ENCODE data around the gene FREM3.
"Not testable (repeated sequence)": the region's sequence is repeated elsewhere in the genome, so short reads cannot be mapped to it uniquely, and the experiment has no call there.

FREM3 gene

DNA sequence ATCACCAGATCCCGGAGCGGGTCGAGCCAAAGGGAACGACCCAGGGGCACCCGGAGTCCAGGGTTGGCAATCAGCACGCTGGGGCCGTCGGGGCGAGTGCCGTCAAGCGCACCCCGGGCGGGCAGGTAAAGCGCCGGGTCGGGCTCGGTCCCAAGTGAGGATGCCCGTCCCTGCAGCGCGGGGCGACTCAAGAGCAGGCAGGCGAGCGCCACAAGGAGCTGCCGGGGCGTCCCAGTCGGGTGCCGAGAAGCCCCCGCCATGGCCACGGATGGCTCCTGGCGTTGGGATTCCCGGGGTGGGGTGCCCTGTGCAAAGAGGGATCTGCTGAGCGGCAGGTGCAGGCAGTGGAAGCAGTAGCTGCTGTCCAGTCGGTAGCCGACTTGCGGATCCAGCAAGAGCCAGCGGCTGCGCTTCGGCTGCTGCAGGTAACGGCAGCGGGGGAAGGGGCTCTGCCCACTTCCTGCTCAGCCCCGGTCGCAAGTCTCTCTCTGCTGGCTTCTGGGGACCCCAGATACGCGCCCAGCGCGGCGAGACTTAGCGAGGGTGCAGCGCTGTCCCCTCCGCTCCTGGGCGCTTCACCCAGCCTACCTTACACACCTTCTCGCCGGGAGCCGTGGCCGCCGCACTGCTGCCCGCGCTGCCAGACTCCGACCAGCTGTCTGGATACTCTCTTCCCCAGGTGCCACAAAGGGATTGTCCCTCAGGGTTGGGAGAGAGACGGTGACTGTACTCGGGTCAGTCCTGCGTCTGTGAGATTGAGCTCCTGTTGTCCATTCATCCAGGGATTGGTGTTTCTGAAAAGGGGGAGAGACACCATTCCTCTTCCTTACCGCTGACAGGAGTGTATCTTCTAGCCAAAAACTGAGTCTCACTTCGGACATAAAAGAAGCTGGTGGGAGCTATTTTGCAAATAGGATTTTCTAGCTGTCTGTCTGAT lies at the start of gene FREM3:
Gene FREM3, minus strand, starts transcription at position 260 of the 937 bp plus-strand sequence. Its CDS starts 0 bp downstream, at position 260.
- DNase-seq, result no peak

DNA sequence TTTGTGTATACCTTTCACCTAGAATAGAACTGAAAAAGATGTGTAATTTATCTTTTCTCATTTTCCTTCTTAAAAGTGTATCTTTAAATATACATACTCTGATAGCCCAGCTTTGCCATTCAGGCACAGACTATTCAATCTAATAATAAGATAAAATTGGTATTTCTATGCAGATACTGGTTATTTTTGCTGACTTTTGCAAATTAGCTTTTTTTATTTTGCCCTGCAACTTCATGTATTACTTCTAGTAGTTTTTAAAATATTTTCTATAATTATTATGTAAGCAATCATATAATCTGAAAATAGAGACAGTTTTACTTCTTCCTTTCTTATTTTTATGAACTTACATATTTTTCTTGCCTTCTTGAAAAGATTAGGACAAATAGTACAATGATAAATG lies 45.4 kb upstream of the FREM3 start:
- no peak for DNase-seq

DNA sequence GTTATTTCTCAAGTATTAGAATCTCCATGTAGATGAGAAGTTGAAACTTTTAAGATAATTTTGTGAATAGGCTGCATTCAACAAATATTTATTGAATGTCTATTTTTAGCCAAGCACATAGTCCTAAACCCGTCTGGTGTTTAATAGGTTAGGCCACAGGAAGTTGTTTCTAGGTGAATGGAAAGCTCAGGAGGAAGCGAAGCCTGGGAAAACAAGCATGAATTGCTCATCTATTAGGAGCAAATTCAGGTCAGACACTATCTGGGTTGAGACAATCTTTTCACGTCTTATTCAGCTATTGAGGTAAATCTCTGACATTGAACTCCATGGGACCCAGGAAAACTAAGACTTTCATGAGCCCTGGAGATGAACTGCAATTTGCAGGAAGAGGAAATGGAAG lies 43.1 kb upstream of the FREM3 start:
- DNase-seq, result no peak

DNA sequence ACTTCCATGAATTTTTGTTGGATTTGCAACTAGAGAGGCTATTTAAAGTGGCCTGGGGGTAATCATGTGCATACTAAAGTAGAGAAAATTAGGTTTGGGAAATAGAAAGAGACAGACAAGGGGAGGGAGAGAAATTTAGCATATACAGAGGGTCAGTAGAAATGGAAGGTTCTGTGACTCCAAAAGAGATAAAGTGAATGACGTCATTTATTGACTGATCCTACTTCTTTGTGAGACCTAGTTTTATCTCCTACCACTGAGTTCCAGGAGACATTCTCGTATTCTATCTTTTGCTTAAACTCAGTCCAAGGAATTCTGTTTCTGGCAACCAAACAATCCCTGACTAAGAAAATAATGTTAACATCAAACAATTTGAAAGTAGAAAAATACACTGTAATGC lies 42.4 kb upstream of the FREM3 start:
- no peak for DNase-seq

DNA sequence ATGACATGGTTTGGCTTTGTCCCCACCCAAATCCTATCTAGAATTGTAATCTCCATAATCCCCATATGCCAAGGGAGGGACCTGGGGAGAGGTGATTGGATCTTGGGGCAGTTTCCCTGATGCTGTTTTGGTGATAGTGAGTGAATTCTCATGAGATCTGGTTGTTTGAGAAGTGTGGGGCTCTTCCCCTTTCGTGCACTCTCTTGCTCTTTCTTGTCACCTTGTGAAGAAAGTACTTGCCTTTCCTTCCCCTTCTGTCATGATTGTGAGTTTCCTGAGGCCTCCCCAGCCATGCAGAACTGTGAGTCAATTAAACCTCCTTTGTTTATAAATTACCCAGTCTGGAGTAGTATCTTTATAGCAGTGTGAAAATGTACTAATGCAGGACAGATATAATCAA lies 36.4 kb upstream of the FREM3 start:
- DNase-seq, result no peak

DNA sequence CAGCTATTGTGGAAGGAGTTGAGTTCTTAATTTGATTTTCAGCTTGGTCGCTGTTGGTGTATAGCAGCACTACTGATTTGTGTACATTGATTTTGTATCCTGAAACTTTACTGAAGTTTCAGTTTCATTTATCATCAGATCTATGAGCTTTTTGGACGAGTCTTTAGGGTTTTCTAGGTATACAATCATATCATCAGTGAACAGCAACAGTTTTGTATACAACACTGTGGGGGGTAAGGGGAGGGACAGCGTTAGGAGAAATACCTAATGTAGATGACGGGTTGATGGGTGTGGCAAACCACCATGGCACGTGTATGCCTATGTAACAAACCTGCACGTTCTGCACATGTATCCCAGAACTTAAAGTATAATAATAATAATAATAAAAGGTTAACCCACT lies 35.6 kb upstream of the FREM3 start:
- DNase-seq, result not testable (repeated sequence)

DNA sequence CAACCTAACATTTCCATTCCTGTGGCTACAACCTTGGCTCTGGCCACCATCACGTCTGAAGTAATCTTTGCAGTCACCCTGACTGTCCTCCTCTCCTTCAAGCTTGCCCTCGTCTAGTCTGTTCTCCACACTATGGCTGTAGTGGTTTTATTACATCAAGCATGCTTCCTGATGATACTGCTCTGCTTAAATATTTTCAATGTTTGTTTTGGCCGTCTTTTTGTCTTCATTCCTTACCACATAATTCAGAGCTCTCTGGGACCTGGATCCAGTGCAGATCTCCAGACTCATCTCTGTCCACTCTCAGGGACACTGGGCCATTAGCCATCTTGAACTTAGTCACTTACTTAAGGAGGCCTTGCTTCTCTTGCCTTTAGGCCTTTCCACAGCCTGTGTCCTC lies 27.7 kb upstream of the FREM3 start:
- DNase-seq, result no peak

DNA sequence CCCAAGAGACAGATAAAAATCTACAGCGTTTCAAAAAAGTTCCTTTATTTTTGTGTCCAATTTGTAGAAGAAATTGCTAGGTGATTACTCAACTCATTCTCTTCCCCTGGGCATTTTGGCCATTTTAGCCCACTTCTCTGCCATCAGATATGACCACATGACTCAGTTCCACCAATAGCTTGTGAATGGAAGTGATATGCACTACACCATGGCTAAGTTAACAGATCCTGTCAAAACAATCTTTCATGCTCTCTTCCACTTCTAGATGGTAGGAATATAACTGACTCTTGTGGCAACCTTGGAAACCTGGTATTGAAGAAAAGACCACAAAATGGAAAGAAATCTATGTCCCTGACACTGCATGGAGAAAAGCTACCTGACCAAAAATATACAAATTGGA lies 26.2 kb upstream of the FREM3 start:
- DNase-seq, result no peak

DNA sequence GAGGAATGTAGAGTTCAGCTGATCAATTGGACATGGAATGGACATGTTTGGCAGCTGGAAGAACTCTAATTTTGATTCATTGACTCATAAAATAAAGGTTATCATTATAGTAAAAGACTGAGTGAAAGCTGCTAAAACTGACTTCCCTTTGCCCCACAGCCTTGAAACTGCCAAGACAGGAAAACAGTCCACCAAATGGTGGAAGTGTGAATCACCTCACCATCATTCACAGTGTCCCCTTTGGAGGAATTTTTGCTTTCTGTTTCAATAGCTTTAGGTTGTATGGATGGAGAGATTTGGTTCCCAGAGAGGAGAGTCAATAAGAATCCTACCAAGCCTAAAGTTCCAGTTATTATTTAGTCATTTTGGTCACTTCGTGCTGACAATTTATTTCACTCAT lies 20.8 kb upstream of the FREM3 start:
- DNase-seq, result no peak

DNA sequence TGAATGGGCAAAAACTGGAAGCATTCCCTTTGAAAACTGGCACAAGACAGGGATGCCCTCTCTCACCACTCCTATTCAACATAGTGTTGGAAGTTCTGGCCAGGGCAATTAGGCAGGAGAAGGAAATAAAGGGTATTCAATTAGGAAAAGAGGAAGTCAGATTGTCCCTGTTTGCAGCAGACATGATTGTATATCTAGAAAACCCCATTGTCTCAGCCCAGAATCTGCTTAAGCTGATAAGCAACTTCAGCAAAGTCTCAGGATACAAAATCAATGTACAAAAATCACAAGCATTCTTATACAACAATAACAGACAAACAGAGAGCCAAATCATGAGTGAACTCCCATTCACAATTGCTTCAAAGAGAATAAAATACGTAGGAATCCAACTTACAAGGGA lies 18.3 kb upstream of the FREM3 start:
- DNase-seq, result not testable (repeated sequence)

DNA sequence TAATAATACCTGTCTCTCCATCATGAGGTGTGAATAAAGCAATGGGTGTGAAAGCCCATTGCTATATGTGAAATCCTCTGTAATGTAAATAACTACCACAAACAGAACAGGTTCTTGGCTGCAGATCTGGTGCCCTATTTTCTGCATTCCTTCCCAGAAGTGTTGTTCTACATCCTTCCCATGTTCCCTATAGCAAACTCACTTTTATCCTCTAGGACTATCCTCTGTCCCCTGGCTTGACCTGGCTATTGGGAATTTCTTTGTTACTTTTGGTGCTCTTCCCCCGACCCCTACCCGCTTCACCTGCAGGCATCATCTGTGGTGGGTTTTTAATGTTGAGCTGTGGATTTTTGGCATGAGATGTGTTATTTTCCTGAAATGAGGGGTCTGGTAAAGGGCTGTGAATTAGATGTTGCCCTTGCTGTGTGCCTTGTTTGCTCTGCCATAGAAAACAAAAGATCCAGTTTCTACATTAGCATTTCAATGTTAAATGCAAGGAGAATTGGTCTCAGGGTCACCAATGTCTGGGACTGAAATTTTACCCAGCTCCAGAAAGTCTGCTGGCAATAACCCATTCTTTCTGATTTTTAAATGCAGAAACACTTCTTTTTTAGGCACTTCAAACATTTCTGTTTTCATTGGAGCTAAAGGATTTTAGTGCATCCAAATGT lies 13.6 kb upstream of the FREM3 start:
- no peak for DNase-seq

DNA sequence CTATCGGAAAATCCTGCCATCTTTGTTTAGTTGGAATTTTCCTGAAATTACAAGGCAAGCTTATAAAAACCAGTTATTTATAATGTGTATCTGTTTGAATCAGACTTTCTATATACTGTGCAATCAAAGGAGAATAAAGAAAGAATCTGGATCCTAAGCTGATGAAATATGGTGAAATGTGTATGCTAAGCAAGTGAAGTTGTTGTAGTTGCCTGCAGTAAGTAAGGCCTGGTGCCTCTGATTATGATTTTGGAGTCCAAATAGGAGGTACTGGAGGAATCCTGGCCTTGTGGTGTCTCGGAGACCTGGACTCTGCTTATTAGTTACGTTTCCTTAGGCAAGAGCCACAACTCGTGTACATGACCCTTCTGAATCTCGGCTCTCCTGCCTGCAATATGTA lies 13.1 kb upstream of the FREM3 start:
- no peak for DNase-seq

DNA sequence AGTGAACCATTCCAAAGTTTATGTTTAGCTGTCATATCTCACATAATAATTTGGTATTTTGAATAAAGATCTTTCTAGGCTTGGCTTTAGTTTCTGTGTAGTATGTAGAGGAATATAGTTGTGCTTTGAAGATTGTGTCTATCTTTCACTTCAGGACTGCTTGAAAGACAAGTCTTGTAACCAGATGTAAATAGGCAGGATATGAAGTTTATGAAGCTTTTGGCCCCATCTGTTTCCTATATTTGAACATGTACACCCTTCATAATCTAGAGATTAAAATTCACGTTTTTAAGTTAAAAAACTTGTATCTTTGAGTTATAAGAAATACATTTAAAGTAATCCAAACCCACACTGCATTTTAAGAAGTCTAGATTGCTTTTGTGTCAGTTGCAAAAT lies 11.7 kb upstream of the FREM3 start:
- DNase-seq, result no peak

DNA sequence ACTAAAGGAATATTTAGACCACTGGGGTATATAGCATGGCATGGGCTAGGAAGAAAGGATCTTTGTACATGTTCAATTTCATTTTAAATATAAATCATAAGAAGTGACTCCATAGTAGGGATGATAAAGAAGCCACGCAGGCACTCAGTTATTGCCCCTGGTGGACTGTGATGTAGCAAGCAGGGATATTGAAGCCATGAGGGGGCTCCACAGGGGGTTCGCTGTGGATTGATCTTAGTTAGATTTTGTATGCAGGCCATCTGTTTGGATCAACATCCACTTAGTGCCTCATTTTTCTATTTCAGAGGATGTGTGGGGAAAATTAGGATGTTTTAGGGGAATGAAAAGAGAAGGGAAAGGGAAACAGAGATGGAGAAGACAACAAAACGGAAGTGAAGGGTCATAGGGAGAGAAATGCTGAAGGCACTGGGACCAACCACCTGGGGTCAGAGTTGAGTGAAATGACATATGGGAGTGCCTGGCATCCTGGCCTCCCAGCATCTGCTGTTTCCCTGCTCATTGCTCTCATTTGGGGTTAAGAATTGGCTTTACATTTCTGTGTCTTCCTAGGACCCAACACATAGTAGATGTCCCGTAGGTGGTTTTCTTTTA lies 11.2 kb upstream of the FREM3 start:
- DNase-seq, result no peak

DNA sequence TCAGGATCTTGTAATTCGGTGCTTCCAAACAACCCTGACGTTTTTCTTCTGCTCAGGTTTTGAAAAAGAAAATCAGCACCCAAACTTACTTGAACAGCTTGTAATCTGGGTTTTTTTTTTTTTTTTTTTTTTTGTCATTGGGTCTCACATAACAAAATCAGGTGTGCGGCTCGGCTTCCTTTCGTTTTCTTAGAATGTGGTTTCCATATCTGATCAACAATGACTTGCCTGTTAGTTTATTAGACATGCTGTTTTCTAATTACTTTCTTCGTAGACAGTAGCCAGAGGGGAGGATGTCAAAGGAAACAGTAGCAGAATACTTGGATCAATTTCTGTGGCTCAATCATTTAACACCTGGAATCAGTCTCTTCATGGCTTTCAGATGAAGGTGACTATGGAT lies 890 bp upstream of the FREM3 start:
- no peak for DNase-seq

DNA sequence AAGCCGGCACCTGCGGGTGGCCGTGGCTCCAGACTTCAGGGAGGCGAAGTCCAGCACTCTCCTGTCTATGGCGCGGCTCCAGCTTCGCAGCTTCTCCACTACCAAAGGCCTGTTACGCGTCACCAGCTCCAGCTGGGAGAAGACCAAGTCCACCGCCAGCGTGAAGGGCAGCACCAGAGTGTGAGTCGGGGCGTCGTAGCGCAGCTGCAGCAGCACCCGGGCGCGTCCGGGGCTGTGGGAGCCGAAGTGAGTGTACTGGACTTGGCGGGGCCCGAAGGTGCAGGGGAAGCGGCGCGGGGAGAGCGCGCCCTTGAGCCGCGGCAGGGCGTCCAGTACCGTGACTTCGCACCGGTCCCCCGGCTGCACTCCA lies 444 bp downstream of the FREM3 start:
- no peak for DNase-seq

DNA sequence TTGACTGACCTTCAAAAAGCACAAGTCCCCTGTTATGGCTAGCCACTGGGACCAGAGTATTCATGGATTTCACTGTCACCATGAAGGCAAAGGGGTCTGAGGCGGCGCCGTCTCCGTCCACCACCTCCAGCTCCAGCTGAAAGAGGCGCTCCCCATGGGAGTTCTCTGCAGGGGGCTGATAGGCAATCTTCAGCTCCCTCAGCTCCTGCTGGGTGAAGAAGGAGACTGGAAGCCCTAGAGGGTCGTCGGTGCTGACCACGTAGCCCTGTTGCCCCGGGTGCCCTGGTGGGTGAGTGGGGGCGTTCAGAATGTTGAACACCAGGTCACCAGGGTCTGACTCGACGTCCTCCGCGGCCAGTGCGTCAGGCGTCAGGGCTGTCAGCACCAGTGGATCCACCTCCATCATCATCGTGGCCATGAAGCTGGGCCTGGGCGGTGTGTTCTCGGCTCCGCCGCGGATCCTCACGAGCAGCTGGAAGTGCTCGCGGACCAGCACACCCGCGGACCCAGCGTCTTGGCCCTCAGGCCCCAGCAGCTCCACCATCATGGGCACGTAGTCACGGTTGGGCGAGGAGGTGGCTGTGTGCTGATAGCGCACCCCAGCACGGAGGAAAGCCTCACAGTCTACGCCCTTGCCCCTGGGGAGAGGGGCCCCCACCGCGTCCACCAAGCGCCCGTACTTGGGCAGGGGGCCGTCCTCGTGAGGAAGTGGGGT lies 987 bp downstream of the FREM3 start:
- no peak for DNase-seq

DNA sequence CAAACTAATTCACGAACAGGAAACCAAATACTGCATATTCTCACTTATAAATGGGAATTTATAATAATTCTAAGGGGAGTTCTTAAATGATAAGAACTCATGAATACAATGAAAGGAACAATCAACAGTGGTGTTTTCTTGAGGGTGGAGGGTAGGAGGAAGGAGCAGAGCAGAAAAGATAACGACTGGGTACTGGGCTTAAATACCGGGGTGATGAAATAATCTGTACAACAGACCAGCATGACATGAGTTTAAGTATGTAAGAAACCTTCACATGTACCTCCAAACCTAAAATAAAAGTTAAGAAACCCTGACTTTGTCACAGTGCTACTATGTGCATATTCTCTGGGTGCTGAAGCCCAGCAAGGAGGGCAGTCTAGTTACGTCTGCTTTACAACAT lies 6.6 kb downstream of the FREM3 start:
- no peak for DNase-seq

DNA sequence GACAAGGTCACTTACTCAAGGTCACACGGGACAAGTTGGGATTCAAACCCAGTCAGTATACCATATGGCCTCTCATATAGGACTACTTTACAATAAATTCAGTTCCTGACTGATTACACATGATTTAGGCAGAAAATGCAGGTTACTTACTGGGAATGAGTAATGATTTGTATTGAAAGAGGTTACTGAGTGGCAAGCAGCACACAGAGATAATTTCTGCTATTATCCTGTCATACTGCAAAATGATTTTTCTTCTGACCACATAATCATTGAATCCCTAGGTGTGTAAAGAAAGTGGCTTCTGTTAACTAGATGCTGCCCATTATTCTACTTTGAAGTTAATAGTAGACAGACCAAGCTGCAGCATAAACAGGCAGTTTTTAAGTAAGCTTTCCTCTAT lies 8.2 kb downstream of the FREM3 start:
- DNase-seq, result no peak

DNA sequence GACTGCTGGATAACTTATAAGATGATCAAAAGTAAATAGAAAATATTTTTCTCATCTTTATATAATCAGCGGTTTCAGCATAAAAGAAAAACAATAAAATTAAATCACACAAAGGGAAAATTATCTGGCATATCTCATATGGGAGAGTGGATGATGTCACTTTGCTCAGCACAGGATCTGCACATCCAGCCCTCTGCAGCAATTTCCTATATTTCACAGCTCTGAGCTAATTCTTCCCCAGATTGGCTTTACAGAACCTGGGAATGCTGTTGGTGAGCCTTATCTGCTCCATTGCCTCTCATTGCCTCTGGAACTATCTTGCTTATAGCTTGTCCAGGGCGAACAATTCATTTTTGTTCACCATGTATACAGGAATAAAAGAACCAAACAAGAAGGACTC lies 21.0 kb downstream of the FREM3 start:
- no peak for DNase-seq

DNA sequence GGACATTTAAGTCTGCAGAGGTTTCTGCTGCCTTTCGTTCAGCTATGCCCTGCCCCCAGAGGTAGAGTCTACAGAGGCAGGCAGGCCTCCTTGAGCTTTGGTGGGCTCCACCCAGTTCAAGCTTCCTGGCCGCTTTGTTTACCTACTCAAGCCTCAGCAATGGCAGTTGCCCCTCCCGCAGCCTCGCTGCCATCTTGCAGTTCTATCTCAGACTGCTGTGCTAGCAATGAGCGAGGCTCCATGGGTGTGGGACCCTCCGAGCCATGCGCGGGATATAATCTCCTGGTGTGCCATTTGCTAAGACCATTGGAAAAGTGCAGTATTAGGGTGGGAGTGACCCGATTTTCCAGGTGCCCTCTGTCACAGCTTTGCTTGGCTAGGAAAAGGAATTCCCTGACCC lies 26.8 kb downstream of the FREM3 start:
- DNase-seq, result not testable (repeated sequence)

DNA sequence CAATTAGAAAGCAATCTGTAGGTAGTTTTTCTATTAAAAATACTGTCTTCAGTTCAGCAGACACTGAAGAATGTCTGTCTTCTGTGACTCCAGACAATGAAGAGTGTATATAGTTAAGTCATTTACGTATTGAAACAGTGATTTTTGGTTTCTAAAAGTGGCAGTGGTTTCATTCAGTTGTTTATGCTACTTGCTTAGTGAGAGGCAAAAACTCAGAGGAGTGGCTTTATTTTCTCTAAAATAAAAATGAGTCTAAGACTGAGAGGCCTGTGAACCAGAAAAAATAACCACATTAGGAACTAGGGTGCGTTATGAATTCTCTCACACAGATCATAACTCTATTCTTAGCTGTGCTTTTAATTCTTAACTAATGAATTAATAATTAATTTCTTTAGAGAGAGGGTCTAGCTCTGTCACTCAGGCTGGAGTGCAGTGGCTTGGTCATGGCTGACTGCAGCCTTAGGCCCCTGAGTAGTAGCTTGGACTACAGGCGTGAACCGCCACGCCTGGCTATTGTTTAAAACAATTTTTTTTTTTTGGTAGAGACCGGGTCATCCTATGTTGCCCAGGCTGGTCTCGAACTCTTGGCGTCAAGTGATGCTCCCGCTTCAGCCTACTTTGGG lies 31.4 kb downstream of the FREM3 start:
- DNase-seq, result no peak

DNA sequence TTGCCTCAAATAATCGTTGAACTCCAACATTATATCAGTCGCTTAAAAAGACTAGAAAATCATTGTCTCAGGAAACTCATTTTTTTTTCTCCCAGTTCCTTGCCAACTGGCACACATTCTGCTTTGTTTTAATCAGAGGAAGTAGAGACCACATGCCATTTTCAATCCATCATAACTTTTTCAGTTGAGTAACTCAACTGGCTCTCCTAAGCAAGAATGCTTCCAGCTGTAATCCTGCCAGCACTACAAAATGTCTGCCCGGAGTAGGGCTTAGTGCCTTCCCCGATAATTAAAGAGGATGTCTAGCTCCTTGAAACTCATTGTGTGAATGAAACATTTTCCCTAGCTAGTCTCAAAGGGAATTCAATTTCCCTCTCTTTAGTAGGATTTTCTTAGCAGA lies 33.0 kb downstream of the FREM3 start:
- DNase-seq, result no peak

All from stimulated activated CD4-positive, alpha-beta T cell treated with anti-CD3 and anti-CD28 coated beads, Interleukin-4, amount 100 ng/mL, for 24 hours (primary cell).